T-helper 2 cell treated with Interferon-gamma antibody and Interleukin-4, amounts not matched to agents 5 μg/mL and 100 μg/mL, for 36 hours (primary cell): ENCODE data around the gene HSD3B2.
"Not testable (repeated sequence)": the region's sequence is repeated elsewhere in the genome, so short reads cannot be mapped to it uniquely, and the experiment has no call there.

Experiments
- DNase-seq: peaks from one replicate; pipeline ENCODE4 v3.0.0; 2021; ENCODE audit warnings: low spot score
- H3K27ac Mint-ChIP-seq: one replicate; pipeline ENCODE4 v1.8.0; 2021; ENCODE audit warnings: mild to moderate bottlenecking, mixed read lengths
- H3K27me3 Mint-ChIP-seq: one replicate; pipeline ENCODE4 v1.8.0; 2021; ENCODE audit warnings: low read depth, mixed read lengths
- H3K36me3 Mint-ChIP-seq: one replicate; pipeline ENCODE4 v1.8.0; 2021; ENCODE audit warnings: low read depth, mixed read lengths
- H3K4me1 Mint-ChIP-seq: one replicate; pipeline ENCODE4 v1.8.0; 2021; ENCODE audit warnings: low read depth, mixed read lengths
- H3K4me3 Mint-ChIP-seq: one replicate; pipeline ENCODE4 v1.8.0; 2022; ENCODE audit warnings: mild to moderate bottlenecking, moderate library complexity, mixed read lengths
- H3K9me3 Mint-ChIP-seq: one replicate; pipeline ENCODE4 v1.8.0; 2021; ENCODE audit warnings: mixed read lengths

The HSD3B2 gene

DNA sequence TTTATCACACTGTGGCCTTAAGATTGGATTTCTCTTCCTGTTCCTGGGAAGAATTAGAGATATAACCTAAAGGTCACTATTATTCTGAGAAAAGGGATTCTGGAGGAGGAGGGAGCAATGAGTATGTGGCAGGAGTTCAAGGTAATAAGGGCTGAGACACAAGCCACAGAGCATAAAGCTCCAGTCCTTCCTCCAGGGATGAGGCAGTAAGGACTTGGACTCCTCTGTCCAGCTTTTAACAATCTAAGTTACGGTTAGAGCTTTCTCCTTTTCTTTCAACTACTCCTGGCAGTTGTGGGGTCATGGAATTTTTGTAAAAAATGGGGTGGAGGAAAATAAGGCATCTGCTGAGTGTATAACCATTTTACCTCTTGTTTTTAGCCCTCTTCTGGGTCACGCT, at the start of gene HSD3B2:
Gene HSD3B2 (plus strand): TSS at position 201 of the 400 bp plus-strand sequence. CDS start 270 bp downstream, outside the sequence.
- H3K9me3 Mint-ChIP-seq: no peaks in the 10 kb centered on the region
- no peaks in the 10 kb centered on the region for H3K36me3 Mint-ChIP-seq
- no peak within 1 kb of the TSS for H3K4me3 Mint-ChIP-seq
- no peaks in the 10 kb centered on the region for H3K4me1 Mint-ChIP-seq
- H3K27me3 Mint-ChIP-seq: peaks cover 3% of the 10 kb centered on the region
- H3K27ac Mint-ChIP-seq: no peak within 1 kb of the TSS
- DNase-seq: no peak

GRCh38 chr1:119366424-119366823, 48.5 kb upstream of the HSD3B2 start:
- Mint-ChIP-seq H3K9me3 (no peaks in the 10 kb centered on the region), H3K4me1 (no peaks in the 10 kb centered on the region), H3K4me3 (no peak overlapping the region), H3K27ac (no peak overlapping the region), H3K36me3 (no peaks in the 10 kb centered on the region), H3K27me3 (peaks cover 21% of the 10 kb centered on the region)
- DNase-seq: no peak

DNA sequence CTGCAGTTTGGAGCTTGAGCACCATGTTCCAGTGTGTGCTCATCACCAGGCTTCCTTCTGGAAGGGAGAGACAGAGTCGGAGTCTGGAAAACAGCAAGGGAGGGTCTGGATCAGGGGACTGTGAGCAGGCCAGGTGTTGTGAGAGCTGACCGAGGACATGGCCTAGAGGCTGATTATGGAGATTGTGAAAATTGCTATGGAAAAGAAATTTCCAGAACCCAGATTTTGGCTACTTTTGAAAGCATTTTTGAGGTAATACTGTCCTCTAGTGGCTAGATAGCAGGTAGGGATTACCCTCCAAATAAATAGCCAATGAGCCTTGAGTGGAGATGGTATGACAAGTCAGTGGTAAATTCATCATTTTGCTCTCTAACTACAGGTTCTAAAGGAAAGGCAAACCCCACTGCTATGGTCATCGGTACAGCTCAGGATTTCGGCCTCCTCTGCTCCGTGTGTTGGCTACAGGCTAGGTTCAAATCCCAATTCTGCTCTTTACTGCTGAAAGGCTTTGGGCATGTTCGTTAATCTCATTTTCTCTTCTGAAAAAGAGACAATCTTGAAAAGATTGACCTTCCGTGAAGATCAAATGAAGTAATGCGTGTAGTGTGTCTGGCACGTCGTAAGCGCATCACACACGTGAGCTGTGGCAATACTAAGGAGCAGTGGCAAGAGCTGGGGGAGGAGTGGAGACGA, 47.4 kb upstream of the HSD3B2 start:
- Mint-ChIP-seq H3K9me3 (no peaks in the 10 kb centered on the region), H3K27me3 (peaks cover 17% of the 10 kb centered on the region), H3K4me3 (no peak overlapping the region), H3K4me1 (no peaks in the 10 kb centered on the region), H3K36me3 (no peaks in the 10 kb centered on the region), H3K27ac (no peak overlapping the region)
- DNase-seq: no peak

GRCh38 chr1:119368554-119368953, 46.4 kb upstream of the HSD3B2 start, which contains the start of gene HAO2:
TSS of gene HAO2 (plus strand) at chr1:119368785. CDS start at chr1:119381086, 12,301 bp downstream.
- Mint-ChIP-seq H3K27me3 (peaks cover 17% of the 10 kb centered on the region), H3K27ac (no peak within 1 kb of the TSS), H3K4me1 (no peaks in the 10 kb centered on the region), H3K4me3 (no peak within 1 kb of the TSS), H3K9me3 (no peaks in the 10 kb centered on the region), H3K36me3 (no peaks in the 10 kb centered on the region)
- DNase-seq: no peak

DNA sequence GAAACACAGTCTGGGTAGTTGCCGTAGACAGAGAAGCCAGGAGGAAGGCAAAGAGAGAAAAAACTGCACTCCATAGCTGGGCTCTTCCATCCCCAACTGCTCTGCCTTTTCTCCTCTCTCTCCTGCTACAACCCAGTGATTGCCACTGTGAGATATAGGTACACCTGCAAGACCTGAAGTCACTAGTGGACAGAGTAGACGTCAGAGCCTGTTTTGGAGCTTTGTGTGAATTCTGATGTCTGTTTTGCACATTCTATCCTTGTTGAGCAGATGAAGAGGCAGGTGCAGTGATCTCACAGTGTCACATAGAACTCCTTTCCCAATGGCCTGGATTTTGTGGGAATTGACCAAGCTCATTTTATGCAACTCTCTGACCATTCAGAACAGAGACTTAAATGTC, 44.2 kb upstream of the HSD3B2 start:
- Mint-ChIP-seq H3K27me3 (peaks cover 20% of the 10 kb centered on the region), H3K4me3 (no peak overlapping the region), H3K9me3 (no peaks in the 10 kb centered on the region), H3K27ac (no peak overlapping the region), H3K36me3 (no peaks in the 10 kb centered on the region), H3K4me1 (no peaks in the 10 kb centered on the region)
- no peak for DNase-seq

- DNase-seq: no peak
- H3K9me3 Mint-ChIP-seq: no peaks in the 10 kb centered on the region
- H3K27me3 Mint-ChIP-seq: peaks cover 13% of the 10 kb centered on the region
- H3K36me3 Mint-ChIP-seq: no peaks in the 10 kb centered on the region
- no peak overlapping the region for H3K27ac Mint-ChIP-seq
- H3K4me1 Mint-ChIP-seq: no peaks in the 10 kb centered on the region
- H3K4me3 Mint-ChIP-seq: no peak overlapping the region
These were observed 43.1 kb upstream of the HSD3B2 start for GRCh38 chr1:119371815-119372214.

DNA sequence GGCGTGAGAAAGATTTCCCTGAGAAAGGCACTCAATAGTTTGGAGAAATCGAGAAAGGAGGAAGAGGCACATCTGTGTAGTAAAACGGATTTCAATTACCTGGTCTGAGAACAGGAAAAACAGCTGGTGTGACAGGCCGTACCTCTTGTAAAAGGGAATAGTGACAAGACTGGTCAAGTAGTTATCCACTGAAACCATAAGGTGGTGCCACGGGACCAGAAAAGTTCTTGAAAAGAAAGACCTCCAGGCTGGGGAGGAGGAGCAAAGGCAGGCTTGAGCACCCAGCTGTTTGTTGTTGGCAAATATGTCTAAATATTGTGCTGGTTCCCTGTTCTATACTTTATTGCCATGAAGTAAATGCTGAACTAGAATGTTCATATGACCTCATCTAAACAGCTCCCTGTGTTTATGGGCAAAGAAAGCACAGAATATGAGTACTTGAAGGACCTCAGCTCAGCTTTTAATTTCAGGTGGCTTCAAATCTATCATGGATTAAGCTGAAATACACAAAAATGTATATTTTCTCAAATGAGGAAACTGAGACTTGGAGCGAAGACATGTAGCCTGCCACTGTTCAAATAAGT, 42.4 kb upstream of the HSD3B2 start:
- Mint-ChIP-seq H3K4me3 (no peak overlapping the region), H3K27ac (no peak overlapping the region), H3K9me3 (no peaks in the 10 kb centered on the region), H3K36me3 (no peaks in the 10 kb centered on the region), H3K27me3 (peaks cover 13% of the 10 kb centered on the region), H3K4me1 (no peaks in the 10 kb centered on the region)
- no peak for DNase-seq

- no peak for DNase-seq
- Mint-ChIP-seq H3K4me1 (no peaks in the 10 kb centered on the region), H3K27me3 (peaks cover 13% of the 10 kb centered on the region)
These were observed 41.5 kb upstream of the HSD3B2 start for GRCh38 chr1:119373465-119373864.

GRCh38 chr1:119374208-119374874, 40.6 kb upstream of the HSD3B2 start:
- H3K27ac Mint-ChIP-seq: no peak overlapping the region
- no peak overlapping the region for H3K4me3 Mint-ChIP-seq
- H3K4me1 Mint-ChIP-seq: no peaks in the 10 kb centered on the region
- H3K36me3 Mint-ChIP-seq: no peaks in the 10 kb centered on the region
- DNase-seq: no peak
- peaks cover 7% of the 10 kb centered on the region for H3K27me3 Mint-ChIP-seq
- H3K9me3 Mint-ChIP-seq: no peaks in the 10 kb centered on the region

More at GRCh38 chr1:119373465-119373864, 41.5 kb upstream of the HSD3B2 start:
- H3K9me3 Mint-ChIP-seq: no peaks in the 10 kb centered on the region
- H3K27ac Mint-ChIP-seq: no peak overlapping the region
- no peaks in the 10 kb centered on the region for H3K36me3 Mint-ChIP-seq
- H3K4me3 Mint-ChIP-seq: no peak overlapping the region

- Mint-ChIP-seq H3K9me3 (no peaks in the 10 kb centered on the region), H3K36me3 (no peaks in the 10 kb centered on the region), H3K4me1 (no peaks in the 10 kb centered on the region), H3K4me3 (no peak overlapping the region), H3K27me3 (peaks cover 7% of the 10 kb centered on the region), H3K27ac (no peak overlapping the region)
- no peak for DNase-seq
These were observed 39.6 kb upstream of the HSD3B2 start for GRCh38 chr1:119375366-119375765.

- Mint-ChIP-seq H3K36me3 (no peaks in the 10 kb centered on the region), H3K4me1 (no peaks in the 10 kb centered on the region), H3K27me3 (peaks cover 7% of the 10 kb centered on the region), H3K27ac (no peak overlapping the region), H3K9me3 (no peaks in the 10 kb centered on the region), H3K4me3 (no peak overlapping the region)
- no peak for DNase-seq
These were observed 38.4 kb upstream of the HSD3B2 start for GRCh38 chr1:119376594-119376993.

DNA sequence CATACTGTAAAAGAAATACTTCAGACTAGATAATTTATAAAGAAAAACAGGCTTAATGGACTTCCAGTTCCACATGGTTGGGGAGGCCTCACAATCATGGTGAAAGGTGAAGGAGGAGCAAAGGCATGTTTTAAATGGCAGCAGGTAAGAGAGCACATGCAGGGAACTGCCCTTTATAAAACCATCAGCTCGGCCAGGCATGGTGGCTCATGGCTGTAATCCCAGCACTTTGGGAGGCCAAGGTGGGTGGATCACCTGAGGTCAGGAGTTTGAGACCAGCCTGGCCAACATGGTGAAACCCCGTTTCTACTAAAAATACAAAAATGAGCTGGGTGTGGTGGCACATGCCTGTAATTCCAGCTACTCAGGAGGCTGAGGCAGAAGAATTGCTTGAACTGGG, 37.4 kb upstream of the HSD3B2 start:
- H3K27ac Mint-ChIP-seq, H3K9me3 Mint-ChIP-seq: not testable (repeated sequence)

GRCh38 chr1:119379117-119379516, 35.8 kb upstream of the HSD3B2 start:
- Mint-ChIP-seq H3K4me3 (no peak overlapping the region), H3K9me3 (no peaks in the 10 kb centered on the region), H3K27ac (no peak overlapping the region), H3K36me3 (no peaks in the 10 kb centered on the region), H3K4me1 (no peaks in the 10 kb centered on the region), H3K27me3 (peaks cover 5% of the 10 kb centered on the region)
- no peak for DNase-seq

More for the DNA sequence above, 37.4 kb upstream of the HSD3B2 start:
- H3K4me3 Mint-ChIP-seq, DNase-seq, H3K4me1 Mint-ChIP-seq, H3K27me3 Mint-ChIP-seq, H3K36me3 Mint-ChIP-seq: not testable (repeated sequence)

GRCh38 chr1:119380304-119380703, 34.6 kb upstream of the HSD3B2 start:
- no peak overlapping the region for H3K4me3 Mint-ChIP-seq
- no peaks in the 10 kb centered on the region for H3K27me3 Mint-ChIP-seq
- DNase-seq: no peak
- no peaks in the 10 kb centered on the region for H3K9me3 Mint-ChIP-seq
- H3K36me3 Mint-ChIP-seq: no peaks in the 10 kb centered on the region
- H3K27ac Mint-ChIP-seq: no peak overlapping the region
- H3K4me1 Mint-ChIP-seq: no peaks in the 10 kb centered on the region
